Keratinocyte (primary cell): ENCODE measurements around the gene TBC1D14. TPM values are rescaled to one million over a fixed set of nuclear protein-coding genes. Genes with fewer than 3 reads are reported as not detected.

Experiments used
- DNase-seq: peaks from one replicate; pipeline ENCODE4 v3.0.0-alpha.2; 2011; ENCODE audit warnings: low read depth, missing footprints, low spot score
- FAIRE-seq: peaks from 2 replicates; lab custom pipeline; 2011; peaks lifted over from hg19 to GRCh38; lab: Jason Lieb, UNC
- H2AFZ ChIP-seq: 2 replicates; pipeline ENCODE4 v1.6.0; 2012; ENCODE audit warnings: low read length, control low read depth, inconsistent platforms; ENCODE audit not compliant: control insufficient read depth
- H3K27ac ChIP-seq: 2 replicates; pipeline ENCODE4 v1.5.1; 2011; ENCODE audit warnings: low read length; ENCODE audit not compliant: control insufficient read depth, insufficient read depth
- H3K27me3 ChIP-seq: 3 replicates; pipeline ENCODE4 v1.6.0; 2011; ENCODE audit warnings: low read length; ENCODE audit not compliant: control insufficient read depth, insufficient read depth; ENCODE audit errors: extremely low read depth
- H3K36me3 ChIP-seq, 2 experiments: 2 replicates in 1 of 2; 3 replicates in 1 of 2; pipeline ENCODE4 v1.5.1; 2011; ENCODE audit warnings: low read length in 2 of 2, mild to moderate bottlenecking in 1 of 2; ENCODE audit not compliant: control insufficient read depth in 2 of 2, insufficient read depth in 2 of 2; ENCODE audit errors: extremely low read depth in 1 of 2
- H3K4me1 ChIP-seq: 3 replicates; pipeline ENCODE4 v1.5.1; 2011; ENCODE audit warnings: low read length; ENCODE audit not compliant: control insufficient read depth, insufficient read depth; ENCODE audit errors: extremely low read depth
- H3K4me2 ChIP-seq: 3 replicates; pipeline ENCODE4 v1.6.0; 2011; ENCODE audit warnings: low read depth, low read length; ENCODE audit not compliant: control insufficient read depth, insufficient read depth; ENCODE audit errors: extremely low read depth
- H3K4me3 ChIP-seq, 3 experiments: fragments of 200-600 bp in 1 of 3; sonication (generic) in 1 of 3; 2 replicates in 2 of 3; 3 replicates in 1 of 3; pipeline ENCODE4 v1.5.1; 2011 to 2016; ENCODE audit warnings: low read length in 3 of 3, mild to moderate bottlenecking in 3 of 3, control low read depth in 2 of 3, inconsistent platforms in 1 of 3, low read depth in 1 of 3, mixed read lengths in 1 of 3, mixed run types in 1 of 3, moderate library complexity in 1 of 3; ENCODE audit not compliant: control insufficient read depth in 2 of 3, insufficient read depth in 2 of 3; ENCODE audit errors: extremely low read depth in 1 of 3
- H3K79me2 ChIP-seq: 2 replicates; pipeline ENCODE4 v1.6.0; 2012; ENCODE audit warnings: low read length; ENCODE audit not compliant: control insufficient read depth, insufficient read depth
- H3K9ac ChIP-seq: 3 replicates; pipeline ENCODE4 v1.6.0; 2011; ENCODE audit warnings: low read length; ENCODE audit not compliant: control insufficient read depth, insufficient read depth; ENCODE audit errors: extremely low read depth
- H3K9me1 ChIP-seq: 3 replicates; pipeline ENCODE4 v1.6.0; 2011; ENCODE audit warnings: low read length; ENCODE audit not compliant: control insufficient read depth, insufficient read depth; ENCODE audit errors: extremely low read depth
- H3K9me3 ChIP-seq: 2 replicates; pipeline ENCODE4 v1.5.1; 2012; ENCODE audit warnings: low read depth, low read length; ENCODE audit not compliant: control insufficient read depth
- H4K20me1 ChIP-seq: 3 replicates; pipeline ENCODE4 v1.6.0; 2011; ENCODE audit warnings: low read length; ENCODE audit not compliant: control insufficient read depth, insufficient read depth; ENCODE audit errors: extremely low read depth
- CTCF ChIP-seq, 3 experiments: IDR thresholded peaks in 1 of 3; conservative IDR thresholded peaks in 1 of 3; optimal IDR thresholded peaks in 1 of 3; 2 replicates in 2 of 3; 3 replicates in 1 of 3; pipeline versions ENCODE3 to v1.5.1; 2011; ENCODE audit warnings: low read length in 3 of 3, mild to moderate bottlenecking in 3 of 3, moderate library complexity in 2 of 3, control low read depth in 1 of 3, inconsistent platforms in 1 of 3; ENCODE audit not compliant: insufficient read depth in 2 of 3; ENCODE audit errors: extremely low read depth in 1 of 3
- EZH2 ChIP-seq: IDR thresholded peaks from one replicate; pipeline ENCODE4 v1.6.1; 2012; ENCODE audit warnings: inconsistent platforms, mild to moderate bottlenecking, low read length, moderate library complexity
- dilution Hi-C: fragments of 300-500 bp; cut with MboI; formaldehyde crosslinking; loops from one replicate; pipeline ENCODE4 v1.7.0; 2020; ENCODE audit warnings: low sequenced_read_pairs; ENCODE audit not compliant: extremely low pct_ligation_motif_present
- polyA plus RNA-seq, 5 experiments: library from polyadenylated mRNA; depleted of rRNA in 3 of 5; stranded (reverse) in 3 of 5; stranded (forward) in 1 of 5; unstranded in 1 of 5; fragments of >200 nt; gene quantifications; 1 replicate in 1 of 5; 2 replicates in 3 of 5; 3 replicates in 1 of 5; pipeline versions ENCODE4 v1.2.1 to v1.2.3, GENCODE V29; 2011 to 2012; ENCODE audit warnings: missing spikeins in 2 of 5, low read depth in 1 of 5, low replicate concordance in 1 of 5

The TBC1D14 gene
- polyA plus RNA-seq, 1 donor (not counting 4 experiments of a cell fraction or from before 2014, with no cell fraction given) = 55.1 TPM

GRCh38 chr4:7023486-7023885 is 113.9 kb downstream of the TBC1D14 start:
- Histone ChIP-seq H3K4me2 (no peak overlapping the region), H3K4me3 (no peak overlapping the region), H3K9ac (no peak overlapping the region), H3K36me3 (peaks cover 28 to 43% of the 10 kb centered on the region in 2 experiments), H3K9me1 (no peaks in the 10 kb centered on the region), H2AFZ (no peak overlapping the region), H3K4me1 (peaks cover 10% of the 10 kb centered on the region), H3K79me2 (peaks cover 2% of the 10 kb centered on the region), H3K27ac (no peak overlapping the region), H3K9me3 (no peaks in the 10 kb centered on the region), H3K27me3 (no peaks in the 10 kb centered on the region), H4K20me1 (no peaks in the 10 kb centered on the region)
- no peak for FAIRE-seq
- TF ChIP-seq CTCF (optimal IDR thresholded peaks at IDR 0.05 in 1 of 3, IDR thresholded peaks at IDR 0.05 in 1 of 3, conservative IDR thresholded peaks at IDR 0.05 in 1 of 3; ENCODE audit: extremely low read depth in 1 of 3, insufficient read depth in 2 of 3, low read length in 3 of 3) (no peak), EZH2 (no peak)
- no peak for DNase-seq
- dilution Hi-C loops = no loop called here

- H3K9ac ChIP-seq = no peak overlapping the region
- H3K36me3 ChIP-seq = peaks cover 30 to 42% of the 10 kb centered on the region in 2 experiments
- FAIRE-seq (no peak), DNase-seq (no peak)
- peaks cover 2% of the 10 kb centered on the region for H3K79me2 ChIP-seq
- H3K4me3 ChIP-seq = no peak overlapping the region
- H3K4me1 ChIP-seq = peaks cover 10% of the 10 kb centered on the region
- no peak for TF ChIP-seq EZH2
- no peak for TF ChIP-seq CTCF (optimal IDR thresholded peaks at IDR 0.05 in 1 of 3, IDR thresholded peaks at IDR 0.05 in 1 of 3, conservative IDR thresholded peaks at IDR 0.05 in 1 of 3; ENCODE audit: extremely low read depth in 1 of 3, insufficient read depth in 2 of 3, low read length in 3 of 3)
- no peak overlapping the region for H3K27ac ChIP-seq
- H3K4me2 ChIP-seq = no peak overlapping the region
- dilution Hi-C loops = no loop called here
- H3K9me3 ChIP-seq = no peaks in the 10 kb centered on the region
- H3K27me3 ChIP-seq = no peaks in the 10 kb centered on the region
- H3K9me1 ChIP-seq = no peaks in the 10 kb centered on the region
- H2AFZ ChIP-seq = no peak overlapping the region
- no peaks in the 10 kb centered on the region for H4K20me1 ChIP-seq
These were observed 114.3 kb downstream of the TBC1D14 start for GRCh38 chr4:7023901-7024300.
